Forelimb muscle (tissue), 1 donor: ENCODE data around the gene DHFR. TPM values are rescaled to one million over a fixed set of nuclear protein-coding genes. Genes with fewer than 3 reads are reported as not detected.

Experiments
- DNase-seq: peaks from one replicate; pipeline ENCODE4 v3.0.0-alpha.2; 2013; ENCODE audit warnings: low read depth
- polyA plus RNA-seq: library from polyadenylated mRNA; unstranded; fragments of 120-200 nt; gene quantifications from one replicate; pipeline ENCODE4 v1.2.1, GENCODE V29; 2013; ENCODE audit not compliant: insufficient read length

The DHFR gene
- polyA plus RNA-seq, 1 donor: 26.7 TPM

GRCh38 chr5:80655231-80655774, 520 bp upstream of the DHFR start:
- DNase-seq: no peak

- no peak for DNase-seq
Observed at GRCh38 chr5:80654054-80654390, 761 bp downstream of the DHFR start.

- DNase-seq: no peak
Observed at GRCh38 chr5:80653502-80653901, 1.3 kb downstream of the DHFR start.

- no peak for DNase-seq
Observed at GRCh38 chr5:80646926-80647325, 7.9 kb downstream of the DHFR start.

- DNase-seq: no peak
Observed at GRCh38 chr5:80644900-80645299, 9.9 kb downstream of the DHFR start.

- DNase-seq: no peak
Observed at GRCh38 chr5:80641353-80641752, 13.4 kb downstream of the DHFR start.

- DNase-seq: no peak
Observed at GRCh38 chr5:80634193-80634592, 20.6 kb downstream of the DHFR start.

- DNase-seq: no peak
Observed at GRCh38 chr5:80632700-80633099, 22.1 kb downstream of the DHFR start.

GRCh38 chr5:80631278-80632259, 23.2 kb downstream of the DHFR start:
- no peak for DNase-seq

- DNase-seq: no peak
Observed at GRCh38 chr5:80629281-80629680, 25.5 kb downstream of the DHFR start.

- no peak for DNase-seq
Observed at GRCh38 chr5:80625230-80625629, 29.6 kb downstream of the DHFR start.

GRCh38 chr5:80623999-80624398, 30.8 kb downstream of the DHFR start:
- no peak for DNase-seq

- DNase-seq: no peak
Observed at GRCh38 chr5:80622756-80623155, 32.0 kb downstream of the DHFR start.

- DNase-seq: no peak
Observed at GRCh38 chr5:80620211-80620610, 34.6 kb downstream of the DHFR start.

- no peak for DNase-seq
Observed at GRCh38 chr5:80619086-80619485, 35.7 kb downstream of the DHFR start.

GRCh38 chr5:80618438-80618837, 36.3 kb downstream of the DHFR start:
- no peak for DNase-seq

- no peak for DNase-seq
Observed at GRCh38 chr5:80615266-80615914, 39.4 kb downstream of the DHFR start.

GRCh38 chr5:80609692-80610091, 45.1 kb downstream of the DHFR start:
- DNase-seq: no peak

- DNase-seq: no peak
Observed at GRCh38 chr5:80608731-80609130, 46.1 kb downstream of the DHFR start.

- DNase-seq: no peak
Observed at GRCh38 chr5:80607832-80608231, 47.0 kb downstream of the DHFR start.

- no peak for DNase-seq
Observed at GRCh38 chr5:80607343-80607742, 47.4 kb downstream of the DHFR start.

- DNase-seq: no peak
Observed at GRCh38 chr5:80600943-80601693, 53.7 kb downstream of the DHFR start.
